GM18907 (cell line): ENCODE measurements around the gene KMT2C.

Source experiments
- ATAC-seq: cut with Tn5 transposase; IDR thresholded peaks from one replicate; pipeline ENCODE4 v1.9.1; 2021; ENCODE audit warnings: mild to moderate bottlenecking, moderate library complexity; ENCODE audit not compliant: unreplicated experiment

Gene KMT2C

GRCh38 chr7:152121432-152121831, 314.4 kb downstream of the KMT2C start:
- ATAC-seq = no peak

GRCh38 chr7:152120776-152121175, 315.0 kb downstream of the KMT2C start:
- ATAC-seq = no peak

- no peak for ATAC-seq
Measured at GRCh38 chr7:152120210-152120609, 315.6 kb downstream of the KMT2C start.

GRCh38 chr7:152117356-152117755, 318.4 kb downstream of the KMT2C start:
- no peak for ATAC-seq

GRCh38 chr7:152115021-152115718, 320.6 kb downstream of the KMT2C start:
- no peak for ATAC-seq

- ATAC-seq = no peak
Measured at GRCh38 chr7:152112829-152113228, 323.0 kb downstream of the KMT2C start.

- no peak for ATAC-seq
Measured at GRCh38 chr7:152108359-152108758, 327.4 kb downstream of the KMT2C start.

- no peak for ATAC-seq
Measured at GRCh38 chr7:152107945-152108344, 327.9 kb downstream of the KMT2C start.

GRCh38 chr7:152106990-152107389, 328.8 kb downstream of the KMT2C start:
- no peak for ATAC-seq

- no peak for ATAC-seq
Measured at GRCh38 chr7:152105205-152105604, 330.6 kb downstream of the KMT2C start.

- no peak for ATAC-seq
Measured at GRCh38 chr7:152103691-152104090, 332.1 kb downstream of the KMT2C start.

GRCh38 chr7:152103066-152103465, 332.7 kb downstream of the KMT2C start:
- ATAC-seq = no peak

- no peak for ATAC-seq
Measured at GRCh38 chr7:152097330-152097729, 338.5 kb downstream of the KMT2C start.

- ATAC-seq = no peak
Measured at GRCh38 chr7:152095771-152096170, 340.0 kb downstream of the KMT2C start.

- no peak for ATAC-seq
Measured at GRCh38 chr7:152093717-152094116, 342.1 kb downstream of the KMT2C start.

GRCh38 chr7:152090747-152091146, 345.1 kb downstream of the KMT2C start:
- no peak for ATAC-seq

GRCh38 chr7:152089183-152089582, 346.6 kb downstream of the KMT2C start:
- ATAC-seq = no peak

- ATAC-seq = no peak
Measured at GRCh38 chr7:152086513-152086912, 349.3 kb downstream of the KMT2C start.

- no peak for ATAC-seq
Measured at GRCh38 chr7:152085131-152085530, 350.7 kb downstream of the KMT2C start.
